NCI-H524 treated with DMSO at 0.1 percent for 48 hours (cell line): Measurements from ENCODE around the gene TFAP2E.
"Not testable (repeated sequence)": the region's sequence is repeated elsewhere in the genome, so short reads cannot be mapped to it uniquely, and the experiment has no call there.

Experiments used
- DNase-seq: peaks from one replicate; lab custom pipeline; 2025; lab: John Stamatoyannopoulos, UW

TFAP2E gene

GRCh38 chr1:35574125-35574654, 1.1 kb downstream of the TFAP2E start:
- no peak for DNase-seq

DNA sequence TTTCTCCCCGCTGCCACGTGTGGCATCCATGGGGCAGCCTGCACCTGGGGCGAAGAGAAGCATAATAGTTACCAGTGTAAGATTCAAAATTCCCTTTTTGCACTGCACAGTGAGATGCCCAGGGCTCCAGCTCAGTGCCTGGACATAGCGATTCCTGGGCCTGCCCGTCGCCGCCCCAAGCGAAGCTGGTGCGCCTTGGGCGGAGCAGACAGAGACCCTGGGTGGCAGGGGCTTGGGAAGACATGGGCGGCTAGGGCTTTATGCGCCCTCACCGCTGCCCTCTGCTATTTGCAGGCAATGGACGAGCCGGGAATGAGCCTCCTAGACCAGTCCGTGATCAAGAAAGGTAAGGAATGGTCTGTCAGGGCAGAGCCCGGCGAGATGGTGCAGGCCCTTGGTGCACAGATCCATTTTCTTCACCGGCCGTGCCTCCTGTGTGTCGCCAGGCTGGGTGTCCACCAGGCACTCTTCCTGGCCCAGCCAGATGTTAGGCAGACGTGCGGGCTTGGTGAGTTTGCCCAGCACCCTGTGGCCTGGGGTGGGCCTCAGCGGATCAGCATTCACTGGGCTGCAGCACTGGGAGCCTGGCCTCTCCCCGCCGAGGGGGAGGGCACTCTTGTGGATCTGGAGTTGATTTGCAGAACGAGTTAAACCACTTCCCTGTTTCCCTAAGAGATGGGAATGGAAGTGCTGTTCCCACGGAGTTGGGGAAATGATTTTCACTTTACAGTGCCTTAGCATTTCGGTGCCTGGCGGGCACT, 1.7 kb downstream of the TFAP2E start:
- DNase-seq = no peak

GRCh38 chr1:35575416-35575958, 2.4 kb downstream of the TFAP2E start:
- DNase-seq = no peak

DNA sequence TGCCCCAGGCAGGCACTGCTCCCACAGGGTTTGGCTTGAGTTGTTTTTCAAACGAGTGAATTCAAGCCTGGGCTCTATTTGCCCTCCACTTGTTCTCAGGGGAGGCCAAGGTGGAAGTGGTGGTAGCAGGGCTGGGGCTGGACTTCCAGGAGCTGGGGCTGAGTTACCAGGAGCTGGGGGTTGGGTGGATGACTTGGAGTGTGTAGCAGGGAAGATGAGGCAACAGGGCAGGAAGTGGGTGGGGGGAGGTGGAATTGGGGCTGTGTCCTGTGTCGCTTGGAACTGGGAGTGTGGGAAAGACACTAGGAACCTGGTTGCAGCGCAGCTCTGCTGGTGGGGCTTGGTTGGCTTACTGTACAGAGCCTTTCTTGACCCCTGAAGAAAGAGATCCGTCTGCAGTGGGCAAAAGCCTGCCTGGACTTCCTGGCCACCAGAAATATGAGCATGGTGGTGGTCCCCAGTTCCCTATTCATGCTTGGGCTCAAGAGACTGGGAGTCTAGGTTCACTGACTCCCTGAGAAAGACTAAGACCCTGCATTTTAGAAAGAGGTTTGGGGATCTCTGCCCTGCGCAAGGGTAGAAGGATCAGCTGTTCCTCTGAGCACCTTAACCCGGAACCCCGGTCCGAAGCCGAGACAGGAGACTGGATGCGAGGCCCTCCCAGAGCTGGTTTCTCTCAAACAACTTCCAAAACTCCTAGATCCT, 3.1 kb downstream of the TFAP2E start:
- no peak for DNase-seq

DNA sequence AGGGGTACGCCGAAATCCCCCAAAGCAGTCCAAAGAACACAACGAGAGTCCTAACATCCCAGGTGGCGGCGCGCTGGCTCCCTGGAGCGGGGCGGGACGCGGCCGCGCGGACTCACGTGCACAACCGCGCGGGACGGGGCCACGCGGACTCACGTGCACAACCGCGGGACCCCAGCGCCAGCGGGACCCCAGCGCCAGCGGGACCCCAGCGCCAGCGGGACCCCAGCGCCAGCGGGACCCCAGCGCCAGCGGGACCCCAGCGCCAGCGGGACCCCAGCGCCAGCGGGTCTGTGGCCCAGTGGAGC, 3.6 kb downstream of the TFAP2E start:
- DNase-seq = not testable (repeated sequence)

DNA sequence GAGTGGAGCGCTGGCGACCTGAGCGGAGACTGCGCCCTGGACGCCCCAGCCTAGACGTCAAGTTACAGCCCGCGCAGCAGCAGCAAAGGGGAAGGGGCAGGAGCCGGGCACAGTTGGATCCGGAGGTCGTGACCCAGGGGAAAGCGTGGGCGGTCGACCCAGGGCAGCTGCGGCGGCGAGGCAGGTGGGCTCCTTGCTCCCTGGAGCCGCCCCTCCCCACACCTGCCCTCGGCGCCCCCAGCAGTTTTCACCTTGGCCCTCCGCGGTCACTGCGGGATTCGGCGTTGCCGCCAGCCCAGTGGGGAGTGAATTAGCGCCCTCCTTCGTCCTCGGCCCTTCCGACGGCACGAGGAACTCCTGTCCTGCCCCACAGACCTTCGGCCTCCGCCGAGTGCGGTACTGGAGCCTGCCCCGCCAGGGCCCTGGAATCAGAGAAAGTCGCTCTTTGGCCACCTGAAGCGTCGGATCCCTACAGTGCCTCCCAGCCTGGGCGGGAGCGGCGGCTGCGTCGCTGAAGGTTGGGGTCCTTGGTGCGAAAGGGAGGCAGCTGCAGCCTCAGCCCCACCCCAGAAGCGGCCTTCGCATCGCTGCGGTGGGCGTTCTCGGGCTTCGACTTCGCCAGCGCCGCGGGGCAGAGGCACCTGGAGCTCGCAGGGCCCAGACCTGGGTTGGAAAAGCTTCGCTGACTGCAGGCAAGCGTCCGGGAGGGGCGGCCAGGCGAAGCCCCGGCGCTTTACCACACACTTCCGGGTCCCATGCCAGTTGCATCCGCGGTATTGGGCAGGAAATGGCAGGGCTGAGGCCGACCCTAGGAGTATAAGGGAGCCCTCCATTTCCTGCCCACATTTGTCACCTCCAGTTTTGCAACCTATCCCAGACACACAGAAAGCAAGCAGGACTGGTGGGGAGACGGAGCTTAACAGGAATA, 4.2 kb downstream of the TFAP2E start:
- no peak for DNase-seq

DNA sequence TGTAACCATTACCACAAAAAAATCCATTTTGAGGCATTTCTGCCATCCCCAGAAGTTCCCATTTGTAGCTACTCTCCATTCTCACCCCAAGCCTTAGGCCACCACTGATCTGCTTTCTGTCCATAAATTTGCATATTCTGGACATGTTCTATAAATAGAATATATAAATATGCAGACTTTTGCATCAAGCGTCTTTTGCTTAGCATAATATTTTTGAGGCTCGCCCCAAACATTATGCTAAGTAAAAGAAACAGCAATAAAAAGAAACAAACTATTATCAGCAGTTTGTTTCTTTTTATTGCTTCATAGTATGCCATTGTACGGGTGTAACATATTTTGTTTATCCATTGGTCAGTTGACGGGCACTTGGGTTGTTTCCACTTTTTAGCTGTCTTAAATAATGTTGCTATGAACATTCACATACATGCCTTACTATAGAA, 7.9 kb downstream of the TFAP2E start:
- DNase-seq = no peak

DNA sequence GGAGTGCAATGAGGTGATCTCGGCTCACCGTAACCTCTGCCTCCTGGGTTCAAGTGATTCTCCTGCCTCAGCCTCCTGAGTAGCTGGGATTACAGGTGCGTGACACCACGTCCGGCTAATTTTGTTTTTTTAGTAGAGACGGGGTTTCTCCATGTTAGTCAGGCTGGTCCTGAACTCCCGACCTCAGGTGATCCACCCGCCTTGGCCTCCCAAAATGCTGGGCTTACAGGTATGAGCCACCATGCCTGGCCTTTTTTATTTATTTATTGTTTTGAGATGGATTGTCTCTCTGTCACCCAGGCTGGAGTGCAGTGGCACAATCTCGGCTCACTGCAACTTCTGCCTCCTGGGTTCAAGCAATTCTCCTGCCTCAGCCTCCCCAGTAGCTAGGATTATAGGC, 8.5 kb downstream of the TFAP2E start:
- not testable (repeated sequence) for DNase-seq

- no peak for DNase-seq
Measured at GRCh38 chr1:35585281-35585680, 12.2 kb downstream of the TFAP2E start.

- not testable (repeated sequence) for DNase-seq
Measured at GRCh38 chr1:35585805-35586204, 12.7 kb downstream of the TFAP2E start.

DNA sequence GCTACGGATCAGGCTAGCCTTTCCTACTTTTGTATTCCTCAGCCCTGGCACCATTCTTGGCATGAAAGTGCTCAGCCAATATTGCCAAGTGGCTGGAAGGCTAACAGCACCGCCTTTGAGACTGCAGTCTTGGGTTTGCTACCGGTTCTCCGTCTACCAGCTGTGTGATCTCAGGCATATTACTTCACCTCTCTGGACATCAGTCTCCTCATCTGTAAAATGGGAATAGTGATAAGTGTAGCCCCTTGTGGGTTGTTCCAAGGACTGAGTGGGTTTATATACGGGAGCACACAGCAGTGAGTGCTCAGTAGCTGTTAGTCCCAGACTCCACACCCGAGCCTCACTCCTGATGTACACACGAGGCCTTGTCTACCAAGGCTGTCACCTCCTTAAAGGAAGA, 13.7 kb downstream of the TFAP2E start:
- no peak for DNase-seq

DNA sequence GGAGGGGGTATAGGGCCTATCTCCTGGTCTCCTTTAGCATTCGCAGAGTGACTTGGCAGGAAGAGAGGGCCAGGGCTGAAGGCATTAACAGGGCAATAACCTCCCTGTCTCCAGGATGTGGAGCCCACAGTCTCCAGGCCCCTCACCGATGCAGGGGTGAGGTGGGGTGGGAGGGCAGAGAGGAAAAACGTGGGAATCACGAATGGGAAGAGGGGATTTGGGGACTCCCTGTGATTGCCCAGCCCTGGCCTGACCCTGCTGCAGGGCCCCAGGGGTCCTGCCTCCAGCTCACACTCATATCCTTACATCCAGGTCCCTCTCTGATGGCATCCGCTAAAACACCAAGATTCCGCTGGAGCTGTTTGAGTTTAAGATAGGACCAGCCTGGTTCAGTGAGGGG, 14.6 kb downstream of the TFAP2E start:
- no peak for DNase-seq

DNA sequence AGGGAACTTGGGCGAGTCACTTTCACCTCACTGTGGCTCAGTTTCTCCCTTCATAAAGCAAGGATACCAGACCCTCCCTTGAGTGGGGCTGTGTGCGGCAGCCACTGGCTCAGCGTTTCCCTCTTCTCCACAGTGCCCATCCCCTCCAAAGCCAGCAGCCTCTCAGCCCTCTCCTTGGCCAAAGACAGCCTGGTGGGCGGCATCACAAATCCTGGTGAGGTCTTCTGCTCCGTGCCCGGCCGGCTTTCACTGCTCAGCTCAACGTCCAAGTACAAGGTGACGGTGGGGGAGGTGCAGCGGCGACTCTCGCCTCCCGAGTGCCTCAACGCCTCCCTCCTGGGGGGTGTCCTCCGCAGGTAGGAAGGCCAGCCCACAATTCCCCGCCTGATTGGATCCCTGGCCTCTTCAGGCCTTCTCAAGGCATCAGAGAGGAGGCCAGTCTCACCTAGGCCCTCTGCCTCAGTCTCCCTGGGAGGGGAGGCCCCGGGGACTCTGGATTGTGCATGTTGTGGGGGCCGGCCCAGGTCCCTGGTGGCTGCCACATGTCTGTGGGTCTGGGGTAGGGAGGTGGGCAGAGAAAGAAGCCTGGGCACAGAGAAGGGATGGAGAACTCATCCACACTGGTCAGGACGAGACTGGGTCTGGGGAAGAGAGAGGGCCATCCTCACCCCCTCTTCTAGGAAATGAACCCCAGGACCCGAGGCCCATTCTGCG, 15.2 kb downstream of the TFAP2E start:
- no peak for DNase-seq

GRCh38 chr1:35589516-35590427, 16.7 kb downstream of the TFAP2E start:
- DNase-seq = no peak

DNA sequence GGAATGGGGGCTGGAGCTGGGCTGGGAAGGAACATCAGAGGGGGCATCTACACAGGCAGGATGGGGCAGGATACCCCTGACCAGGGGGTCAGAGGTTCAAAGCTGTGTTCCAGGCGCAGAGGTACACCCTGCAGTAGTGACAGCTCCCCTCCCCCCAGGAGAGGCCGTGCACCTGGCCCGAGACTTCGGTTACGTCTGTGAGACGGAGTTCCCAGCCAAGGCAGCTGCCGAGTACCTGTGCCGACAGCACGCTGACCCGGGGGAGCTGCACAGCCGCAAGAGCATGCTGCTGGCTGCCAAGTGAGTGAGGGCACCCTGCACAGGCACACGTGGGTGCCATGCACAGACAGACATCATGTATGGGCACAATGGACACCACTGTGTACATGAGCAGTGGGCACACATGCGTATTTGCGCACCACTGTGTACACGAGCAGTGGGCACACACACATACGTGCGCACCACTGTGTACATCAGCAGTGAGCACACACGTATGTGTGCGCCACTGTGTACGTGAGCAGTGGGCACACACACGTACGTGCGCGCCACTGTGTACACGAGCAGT, 17.4 kb downstream of the TFAP2E start:
- no peak for DNase-seq

DNA sequence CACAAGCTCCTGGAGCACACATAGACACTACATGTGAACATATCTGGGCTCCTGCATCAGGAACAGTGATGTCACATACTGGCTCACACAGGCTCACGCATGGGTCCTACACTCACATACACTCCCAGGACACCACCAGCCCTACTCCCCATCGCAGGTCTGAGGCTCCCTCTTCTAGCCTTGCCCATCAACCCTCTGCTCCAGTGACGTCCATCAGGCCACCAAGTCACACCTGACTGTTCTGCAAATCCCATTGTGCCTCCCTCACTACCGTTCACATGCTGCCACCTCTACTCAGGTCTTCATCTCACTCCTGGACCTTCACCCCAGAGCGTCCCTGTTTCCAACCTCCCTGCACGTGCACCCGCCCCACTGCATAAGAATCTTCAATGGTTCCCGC, 18.1 kb downstream of the TFAP2E start:
- DNase-seq = no peak

GRCh38 chr1:35592991-35593769, 20.1 kb downstream of the TFAP2E start:
- no peak for DNase-seq

- no peak for DNase-seq
Measured at GRCh38 chr1:35594005-35594760, 21.1 kb downstream of the TFAP2E start.
